Left cardiac atrium (tissue), 4 donors: Measurements from ENCODE around the gene CELF2. TPM values are rescaled to one million over a fixed set of nuclear protein-coding genes. Genes with fewer than 3 reads are reported as not detected.
A peak's percentile ranks its signal among the peaks of the same experiment; 100 is the strongest.
"Not testable (repeated sequence)": the region's sequence is repeated elsewhere in the genome, so short reads cannot be mapped to it uniquely, and the experiment has no call there.

Experiments
- ATAC-seq, 2 donors: fragments of 200-7000 bp; cut with Tn5 transposase; one replicate each; pipeline ENCODE4 v1.9.1; 2020; ENCODE audit warnings: mild to moderate bottlenecking in 2 of 2, moderate library complexity in 2 of 2
- DNase-seq: peaks from one replicate; pipeline ENCODE4 v3.0.0-alpha.2; 2020
- intact Hi-C, 2 donors: fragments of 100-400 bp; cut with DNase I; formaldehyde crosslinking; loops; one replicate each; pipeline versions ENCODE4 v1.14.1 to v1.15.1; 2022 to 2023
- total RNA-seq, 2 donors: library from RNA; stranded (reverse); fragmentation: NEBNext Ultra II Directional; extraction: Animal tissue kit (Norgen Biotek cat#: 25700); gene quantifications; one replicate each; pipeline ENCODE4 v1.2.1, GENCODE V29; 2021
- donor health status: DM: no; HTN: yes; CAD: no.
- donor health status: DM: no; HTN: yes; CAD: no; lungs with severe emphysema.
- donor health status: DM: yes; HTN: yes; CAD: no.
- donor health status: Dilated cardiomyopathy.

The CELF2 gene
- total RNA-seq, 2 donors from 2014 or later = 68.4 to 72.5 TPM

DNA sequence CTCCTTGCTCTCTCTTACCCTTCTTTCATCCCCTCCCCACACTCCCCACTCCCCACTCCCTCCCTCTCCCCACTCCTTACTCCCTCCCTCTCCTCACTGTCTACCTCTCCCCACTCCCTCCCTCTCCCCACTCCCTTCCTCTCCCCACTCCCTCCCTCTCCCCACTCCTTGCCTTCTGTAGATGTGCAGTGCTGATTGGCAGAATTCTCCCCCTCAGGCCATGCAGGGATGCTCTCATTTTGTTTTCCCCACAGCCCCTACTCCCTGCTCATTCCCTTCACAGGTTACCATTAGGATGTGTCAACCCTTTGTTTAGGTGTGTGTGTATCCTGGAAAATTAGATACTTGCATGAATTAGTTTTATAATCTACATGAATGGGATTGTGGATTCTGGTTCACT is 90.3 kb downstream of the CELF2 start:
- intact Hi-C loops = no loop called here
- no peak for DNase-seq
- ATAC-seq = no peak

DNA sequence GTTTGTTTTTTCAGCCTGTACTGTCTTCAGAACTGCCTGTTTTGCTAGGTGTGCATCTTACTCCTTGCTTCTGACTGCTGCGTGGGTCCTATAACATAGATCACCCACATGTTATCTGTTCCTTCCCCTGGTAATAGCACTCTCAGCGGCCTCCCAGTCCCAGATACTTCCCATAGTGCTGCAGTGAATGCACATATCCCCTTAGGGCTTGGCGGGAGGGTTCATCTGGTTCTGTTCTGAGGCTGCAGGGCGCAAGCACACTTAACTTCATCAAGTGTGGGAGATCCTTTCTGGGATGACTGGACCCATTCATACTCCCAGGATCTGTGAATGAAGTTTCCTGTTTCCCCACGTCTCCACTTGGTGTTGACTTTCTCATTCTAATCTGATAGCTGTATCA is 90.7 kb downstream of the CELF2 start:
- intact Hi-C loops = no loop called here
- ATAC-seq = no peak

DNA sequence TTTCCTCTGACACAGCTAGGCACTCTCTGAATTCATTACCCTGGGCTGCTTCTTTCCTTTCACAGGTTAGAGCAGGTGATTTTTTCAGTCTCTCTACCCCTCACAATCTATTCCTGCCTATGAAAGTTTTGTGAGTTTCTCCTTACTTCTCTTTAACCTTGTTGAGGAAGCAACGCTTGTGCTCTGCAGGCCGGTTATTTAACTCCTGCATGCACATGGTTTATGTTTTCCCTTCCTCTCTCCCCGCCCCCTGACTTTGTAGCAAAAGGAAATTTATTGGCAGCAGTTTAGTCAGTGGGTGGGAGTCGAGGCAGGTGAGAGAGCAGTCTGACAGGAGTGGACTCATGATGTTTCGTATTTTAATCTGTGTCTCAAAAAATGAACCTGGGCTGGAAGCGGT is 91.9 kb downstream of the CELF2 start:
- ATAC-seq (no peak), DNase-seq (no peak)
- intact Hi-C loops = no loop called here

More for the DNA sequence above, 90.7 kb downstream of the CELF2 start:
- no peak for DNase-seq

DNA sequence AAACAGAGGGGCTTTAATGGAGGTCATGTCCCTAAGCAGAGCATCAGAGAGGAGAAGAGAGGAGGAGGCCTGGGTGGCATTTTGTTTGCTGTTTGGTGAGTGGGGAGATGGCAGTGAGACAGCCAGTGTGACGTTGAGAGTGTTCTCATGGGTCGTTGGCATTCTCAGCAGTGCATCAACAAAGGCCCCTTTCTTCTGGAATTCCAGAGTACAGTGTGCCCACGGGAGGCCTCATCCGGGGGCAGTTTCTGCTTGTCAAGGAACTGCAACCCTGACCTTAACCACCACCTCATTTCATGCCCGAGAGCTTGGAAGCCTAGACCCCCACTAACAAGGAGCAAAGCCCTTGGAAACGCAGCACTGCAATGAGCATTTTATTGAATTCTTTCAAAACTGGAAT is 92.9 kb downstream of the CELF2 start:
- intact Hi-C loops = loop anchor here in 1 of 2 donors (10.0 kb wide), 1 partner anchor 154 kb away; no protein-coding TSS in a partner anchor
- peak; percentile 29 for DNase-seq
- peak in 1 of 2 donors; percentile 30 for ATAC-seq

DNA sequence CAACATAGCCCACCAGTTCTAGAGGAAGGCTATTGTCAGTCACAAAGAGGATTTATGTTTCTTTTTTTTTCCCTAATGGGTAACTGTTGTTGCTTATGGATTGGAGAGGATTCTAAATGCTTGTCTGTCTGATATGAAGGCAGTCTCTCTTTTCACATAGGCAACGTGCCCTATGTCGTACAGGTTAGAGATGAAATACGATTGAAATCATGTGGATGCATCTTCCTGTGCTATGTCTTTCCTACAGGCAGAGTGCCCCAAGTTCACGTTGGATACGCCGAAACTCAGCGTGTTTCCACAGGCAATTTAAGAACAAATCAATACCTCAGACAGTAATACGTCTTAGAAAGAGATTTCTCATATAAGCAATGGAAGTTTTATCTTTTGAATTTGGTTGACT is 93.8 kb downstream of the CELF2 start:
- intact Hi-C loops = loop anchor here in 1 of 2 donors (10.0 kb wide), 1 partner anchor 153 kb away; no protein-coding TSS in a partner anchor
- ATAC-seq (no peak), DNase-seq (no peak)

DNA sequence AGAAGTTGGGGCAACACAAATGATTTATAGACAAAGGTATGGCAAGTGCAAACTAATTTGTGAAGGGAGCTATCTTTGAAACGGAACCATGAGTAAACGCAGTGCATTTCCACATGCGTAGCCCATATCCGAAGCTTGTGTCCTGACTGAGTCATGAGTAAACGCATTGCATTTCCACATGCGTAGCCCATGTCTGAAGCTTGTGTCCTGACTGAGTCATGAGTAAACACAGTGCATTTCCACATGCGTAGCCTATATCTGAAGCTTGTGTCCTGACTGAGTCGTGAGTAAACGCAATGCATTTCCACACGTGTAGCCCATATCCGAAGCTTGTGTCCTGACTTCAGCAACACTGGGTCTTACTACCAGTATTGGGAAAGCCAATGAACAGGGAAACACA is 95.0 kb downstream of the CELF2 start:
- no peak for DNase-seq
- intact Hi-C loops = loop anchor here in 1 of 2 donors (10.0 kb wide), 1 partner anchor 152 kb away; no protein-coding TSS in a partner anchor
- ATAC-seq = no peak

DNA sequence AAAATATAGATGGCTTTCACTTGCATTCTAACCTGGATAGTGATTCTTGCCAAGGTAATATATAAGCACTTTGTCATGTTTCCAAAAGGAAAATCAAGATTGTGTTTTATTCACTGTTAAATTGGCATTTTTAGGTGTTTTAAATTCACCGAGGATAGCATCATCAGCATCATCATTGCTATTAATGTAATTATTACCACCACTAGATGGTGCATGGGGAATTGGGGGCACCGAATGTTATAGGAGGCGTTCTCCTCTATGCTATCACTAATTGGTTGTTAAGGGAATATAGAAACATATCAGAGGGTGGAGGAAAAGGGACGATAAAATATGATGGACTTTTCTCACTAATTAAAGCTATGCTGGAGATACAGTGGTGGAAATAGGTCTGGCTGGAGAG is 95.5 kb downstream of the CELF2 start:
- no peak for ATAC-seq
- DNase-seq = no peak
- intact Hi-C loops = loop anchor here in 1 of 2 donors (10.0 kb wide), 1 partner anchor 152 kb away; no protein-coding TSS in a partner anchor

DNA sequence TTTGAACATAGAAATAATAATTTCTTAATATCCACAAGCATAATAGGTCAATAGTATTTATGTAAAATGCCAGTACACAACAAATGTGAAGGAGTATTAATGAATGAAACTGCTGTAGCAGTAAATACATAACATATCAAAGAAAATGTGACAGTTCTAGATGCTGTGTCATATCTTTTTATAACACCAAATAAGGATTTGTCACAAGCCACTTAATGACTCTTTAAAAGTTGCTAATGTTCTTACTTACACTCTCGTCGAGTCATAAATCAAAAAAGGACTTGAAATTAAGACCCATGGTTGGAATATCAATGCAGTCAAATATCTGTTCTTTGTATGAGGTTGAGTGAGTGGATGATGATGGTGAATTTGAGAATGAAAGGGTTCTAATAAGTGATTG is 96.6 kb downstream of the CELF2 start:
- ATAC-seq = no peak
- no peak for DNase-seq
- intact Hi-C loops = loop anchor here in 1 of 2 donors (10.0 kb wide), 1 partner anchor 151 kb away; no protein-coding TSS in a partner anchor

DNA sequence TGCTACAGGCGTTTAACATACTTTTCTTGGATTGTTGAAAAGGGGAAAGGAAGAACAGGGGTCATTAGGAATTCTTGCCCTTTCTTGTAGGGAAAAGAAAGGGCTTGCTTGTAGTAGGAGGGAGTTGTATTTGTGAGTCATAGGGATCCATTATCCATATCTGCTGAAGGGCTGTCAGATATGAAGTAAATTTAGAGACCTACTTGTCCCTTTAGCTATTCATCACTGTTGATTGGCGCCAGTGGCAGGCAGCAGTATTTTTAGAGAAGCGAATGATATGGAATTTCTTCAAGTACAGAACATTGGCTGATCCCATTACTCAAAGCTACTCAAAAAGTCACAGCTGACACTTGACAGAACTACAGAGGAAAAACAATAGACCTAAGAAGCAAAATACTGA is 97.7 kb downstream of the CELF2 start:
- intact Hi-C loops = loop anchor here in 1 of 2 donors (10.0 kb wide), 1 partner anchor 149 kb away; no protein-coding TSS in a partner anchor
- ATAC-seq (peak; percentile 58 to 73), DNase-seq (no peak)

DNA sequence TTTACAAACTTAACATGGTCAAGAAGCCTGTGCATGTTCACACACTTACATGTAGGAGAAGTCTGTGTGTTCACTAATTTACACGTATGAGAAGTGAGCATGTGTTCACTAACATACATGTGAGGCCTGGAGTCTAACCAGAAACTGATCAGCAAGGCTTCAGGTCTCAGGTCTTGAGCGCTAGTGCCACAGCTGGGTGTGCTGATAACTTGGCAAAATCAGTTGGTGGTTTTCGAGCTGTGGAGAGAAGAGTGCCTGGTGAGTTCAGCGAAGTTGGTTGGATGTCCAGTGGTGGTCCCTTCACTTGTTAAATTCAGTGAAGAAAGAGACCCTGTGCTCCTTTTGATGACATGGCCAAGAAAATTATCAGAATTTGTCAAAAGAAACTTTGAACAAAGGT is 98.7 kb downstream of the CELF2 start:
- DNase-seq (no peak), ATAC-seq (no peak)
- intact Hi-C loops = loop anchor here in 1 of 2 donors (10.0 kb wide), 1 partner anchor 148 kb away; no protein-coding TSS in a partner anchor

DNA sequence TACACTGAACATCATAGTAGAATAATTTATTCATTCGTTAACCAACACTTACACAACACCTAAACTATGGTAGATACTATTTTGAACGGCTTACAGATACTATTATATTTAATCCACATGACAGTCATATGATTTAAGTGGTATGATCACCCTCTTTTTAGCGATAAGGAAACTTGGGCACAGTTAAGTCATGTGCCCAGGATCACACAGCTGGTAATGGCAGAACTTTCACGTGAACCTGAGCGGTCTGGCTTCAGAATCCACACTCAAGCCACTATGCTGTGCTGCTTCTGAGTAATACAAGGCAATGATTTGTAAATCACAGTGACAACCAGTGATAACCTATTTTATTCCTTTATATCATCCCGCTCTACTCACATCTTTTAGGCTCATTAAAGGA is 99.1 kb downstream of the CELF2 start:
- no peak for DNase-seq
- intact Hi-C loops = loop anchor here in 1 of 2 donors (10.0 kb wide), 1 partner anchor 148 kb away; no protein-coding TSS in a partner anchor
- no peak for ATAC-seq

DNA sequence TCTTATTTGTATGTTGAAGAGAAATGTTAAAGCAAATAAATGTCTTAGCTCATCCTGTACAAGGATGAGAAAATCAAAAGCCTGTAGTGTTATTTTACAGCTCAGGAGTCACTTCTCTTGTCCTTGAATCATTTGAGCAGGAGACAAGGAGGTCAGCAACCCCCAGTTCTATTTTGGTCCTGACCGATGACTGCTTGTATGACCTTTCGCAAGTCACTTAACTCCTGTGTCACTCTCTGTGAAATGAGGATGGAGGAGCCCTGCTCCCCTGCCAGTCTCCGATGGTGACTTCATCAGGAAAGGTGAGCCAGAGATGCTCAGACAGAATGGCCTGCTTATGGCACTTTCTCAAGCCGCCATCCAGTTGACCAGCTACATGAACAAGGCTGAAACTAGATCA is 101.0 kb downstream of the CELF2 start:
- DNase-seq (no peak), ATAC-seq (peak in 1 of 2 donors; percentile 70)
- intact Hi-C loops = loop anchor here in 1 of 2 donors (10.0 kb wide), 1 partner anchor 146 kb away; no protein-coding TSS in a partner anchor

DNA sequence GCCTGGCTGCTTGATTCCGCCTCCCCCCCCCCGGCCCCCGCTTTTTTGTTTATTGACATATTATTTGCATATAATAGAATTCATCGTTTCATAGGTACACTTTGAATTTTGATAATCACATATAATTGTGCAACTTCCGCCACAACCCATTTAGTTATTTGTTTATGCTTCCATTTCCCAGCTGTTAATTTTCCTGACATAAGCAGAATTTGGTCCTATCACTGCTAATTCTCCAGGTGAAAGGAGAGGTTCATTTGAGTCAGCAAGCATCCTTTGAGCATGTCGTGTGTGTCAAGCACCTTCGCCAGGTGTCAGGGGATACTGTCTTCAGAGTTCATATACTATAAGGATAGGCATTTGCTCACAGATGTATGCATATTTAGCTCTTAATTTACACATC is 102.2 kb downstream of the CELF2 start:
- intact Hi-C loops = loop anchor here in 1 of 2 donors (10.0 kb wide), 1 partner anchor 145 kb away; no protein-coding TSS in a partner anchor
- no peak for ATAC-seq
- no peak for DNase-seq

DNA sequence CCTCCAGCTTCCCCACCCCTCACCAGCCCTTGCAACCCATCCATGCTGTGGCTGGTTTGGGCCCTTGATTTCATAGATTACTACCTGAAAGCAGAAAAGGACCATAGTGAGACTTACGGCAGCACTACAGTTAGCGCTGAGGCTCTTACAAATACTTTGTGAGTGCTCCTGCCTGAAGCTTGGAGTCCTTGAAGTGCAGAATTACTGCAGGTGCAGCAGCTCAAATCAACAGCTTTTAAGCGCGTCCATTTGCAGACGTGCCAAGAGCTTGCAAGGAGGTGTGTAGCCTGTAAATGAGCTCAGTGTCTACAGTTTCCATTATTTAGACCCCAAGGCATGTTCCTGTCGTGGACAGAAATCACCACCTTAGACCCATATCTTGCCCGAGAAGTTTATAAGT is 103.0 kb downstream of the CELF2 start:
- no peak for DNase-seq
- intact Hi-C loops = no loop called here
- no peak for ATAC-seq

DNA sequence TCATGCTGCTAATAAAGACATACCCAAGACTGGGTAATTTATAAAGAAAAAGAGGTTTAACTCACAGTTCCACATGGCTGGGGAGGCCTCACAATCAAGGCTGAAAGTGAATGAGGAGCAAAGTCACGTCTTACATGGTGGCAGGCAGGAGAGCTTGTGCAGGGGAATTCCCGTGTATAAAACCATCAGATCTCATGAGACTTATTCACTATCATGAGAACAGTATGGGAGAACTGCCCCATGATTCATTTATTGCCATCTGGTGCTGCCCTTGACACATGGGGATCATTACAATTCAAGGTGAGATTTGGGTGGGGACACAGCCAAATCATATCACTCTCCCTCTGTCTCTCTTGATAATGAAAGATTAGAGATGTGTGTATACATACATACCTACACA is 106.2 kb downstream of the CELF2 start:
- ATAC-seq, DNase-seq, intact Hi-C loops: not testable (repeated sequence)

DNA sequence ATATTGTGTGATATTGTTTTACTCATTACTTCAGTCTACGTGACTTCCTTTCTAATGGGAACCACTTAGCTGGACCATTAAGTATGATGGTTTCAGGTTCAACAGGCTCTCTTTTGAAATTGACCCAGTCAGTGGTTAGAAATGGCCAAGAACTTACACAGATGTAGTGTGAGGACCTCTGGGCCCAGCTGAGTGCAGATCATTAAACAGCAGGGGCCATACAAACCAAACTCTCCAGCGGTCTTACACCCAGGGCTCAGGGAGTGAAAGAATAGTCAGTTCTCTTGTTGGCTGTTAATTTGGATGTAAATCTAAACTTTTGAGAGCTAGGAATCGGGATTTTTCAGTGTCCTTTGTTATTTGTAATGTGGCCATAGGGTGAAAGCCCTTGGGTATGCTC is 107.3 kb downstream of the CELF2 start:
- ATAC-seq (no peak), DNase-seq (no peak)
- intact Hi-C loops = no loop called here

DNA sequence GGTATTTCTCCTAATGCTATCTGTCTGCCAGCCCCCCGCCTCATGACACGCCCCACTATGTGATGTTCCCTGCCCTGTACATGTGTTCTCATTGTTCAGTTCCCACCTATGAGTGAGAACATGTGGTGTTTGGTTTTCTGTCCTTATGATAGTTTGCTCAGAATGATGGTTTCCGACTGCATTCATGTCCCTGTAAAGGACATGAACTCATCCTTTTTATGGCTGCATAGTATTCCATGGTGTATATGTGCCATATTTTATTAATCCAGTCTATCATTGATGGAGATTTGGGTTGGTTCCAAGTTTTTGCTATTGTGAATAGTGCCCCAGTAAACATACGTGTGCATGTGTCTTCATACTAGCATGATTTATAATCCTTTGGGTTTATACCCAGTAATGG is 109.3 kb downstream of the CELF2 start:
- intact Hi-C loops, ATAC-seq, DNase-seq: not testable (repeated sequence)

DNA sequence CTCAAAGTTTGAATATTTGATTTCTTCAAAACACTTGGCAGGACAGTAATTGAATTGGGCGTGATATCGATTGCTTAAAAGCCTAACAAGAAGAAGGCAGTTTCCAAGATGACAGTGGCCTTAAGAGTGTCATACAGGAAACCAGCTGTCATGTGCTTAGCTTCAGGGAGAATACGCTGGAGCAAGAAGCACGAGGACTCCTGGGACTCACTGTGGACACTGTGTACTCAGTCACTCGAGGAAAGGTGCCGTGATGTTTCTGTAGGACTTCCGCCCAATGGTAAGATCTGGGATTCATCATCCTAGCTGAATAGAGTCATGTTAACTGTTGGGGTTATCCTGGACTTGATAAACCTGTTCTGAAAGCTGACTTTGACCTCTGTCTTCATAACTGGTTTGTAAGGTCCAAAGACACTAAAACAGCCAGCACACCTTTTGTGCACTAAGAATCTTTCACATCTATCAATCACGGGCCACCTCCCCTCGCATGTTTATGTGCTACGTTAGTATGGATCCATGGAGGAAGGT is 113.5 kb downstream of the CELF2 start:
- intact Hi-C loops = no loop called here
- ATAC-seq (no peak), DNase-seq (no peak)

DNA sequence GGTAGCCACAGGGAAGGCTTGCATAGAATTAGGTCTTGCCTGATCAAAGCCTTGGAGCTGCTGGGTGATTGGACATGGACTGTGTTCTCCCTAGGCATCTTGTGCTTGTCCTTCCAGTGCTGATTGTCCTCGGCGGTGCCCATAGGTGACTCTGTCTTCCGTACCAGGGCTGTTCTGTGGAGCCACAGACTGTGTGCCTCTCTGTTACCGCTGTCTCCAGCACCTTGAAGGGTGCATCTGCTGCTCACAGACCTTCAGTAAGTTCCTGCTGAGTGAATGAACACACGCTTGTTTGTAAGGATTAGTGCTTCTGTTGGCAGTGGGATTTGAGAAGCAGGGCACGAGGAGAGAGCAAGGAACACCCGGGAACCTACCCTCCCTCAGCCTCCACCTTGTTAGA is 116.7 kb downstream of the CELF2 start:
- DNase-seq = no peak
- ATAC-seq = no peak
- intact Hi-C loops = no loop called here

DNA sequence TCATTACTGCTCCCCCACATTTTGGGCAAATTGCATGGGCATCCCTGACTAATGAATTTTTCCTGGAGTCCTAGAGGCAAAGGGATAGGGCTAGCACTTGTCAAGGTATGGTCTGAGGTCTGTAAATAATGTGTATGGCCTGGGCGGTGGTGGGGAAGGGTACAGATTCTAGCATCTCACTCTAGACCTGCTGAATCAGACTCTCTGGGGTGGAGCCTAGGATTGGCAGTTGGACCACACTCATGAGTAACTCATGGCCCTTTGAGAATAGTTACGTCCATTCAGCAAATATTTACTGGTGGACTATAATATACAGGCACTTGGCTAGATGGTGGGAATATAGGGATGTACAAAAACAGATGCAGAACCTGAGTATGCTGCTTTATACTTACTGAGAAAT is 118.0 kb downstream of the CELF2 start:
- intact Hi-C loops = no loop called here
- ATAC-seq = peak in 1 of 2 donors; percentile 68
- DNase-seq = no peak
